PC-3 (cell line): ENCODE results near the gene PALD1.

Source experiments
- EZH2 ChIP-seq: fragments of 300-600 bp; sonication (generic); IDR thresholded peaks from one replicate; pipeline ENCODE4 v1.6.1; 2017; ENCODE audit warnings: antibody characterized with exemption, mild to moderate bottlenecking, low read length; ENCODE audit not compliant: unreplicated experiment
- EZH2phosphoT487 ChIP-seq: fragments of 300-600 bp; sonication (generic); IDR thresholded peaks from 2 replicates; pipeline ENCODE4 v1.6.1; 2018; ENCODE audit warnings: mild to moderate bottlenecking, antibody characterized with exemption, low read length, borderline replicate concordance
- TF ChIP-seq, protein P1 (sequence below): fragments of 300-600 bp; sonication (generic); conservative IDR thresholded peaks from 2 replicates; pipeline ENCODE4 v1.5.1; 2017; ENCODE audit warnings: antibody characterized with exemption, low read depth, mild to moderate bottlenecking, low read length

GRCh38 chr10:70568113-70568512, 89.5 kb downstream of the PALD1 start:
- TF ChIP-seq, protein P1, sequence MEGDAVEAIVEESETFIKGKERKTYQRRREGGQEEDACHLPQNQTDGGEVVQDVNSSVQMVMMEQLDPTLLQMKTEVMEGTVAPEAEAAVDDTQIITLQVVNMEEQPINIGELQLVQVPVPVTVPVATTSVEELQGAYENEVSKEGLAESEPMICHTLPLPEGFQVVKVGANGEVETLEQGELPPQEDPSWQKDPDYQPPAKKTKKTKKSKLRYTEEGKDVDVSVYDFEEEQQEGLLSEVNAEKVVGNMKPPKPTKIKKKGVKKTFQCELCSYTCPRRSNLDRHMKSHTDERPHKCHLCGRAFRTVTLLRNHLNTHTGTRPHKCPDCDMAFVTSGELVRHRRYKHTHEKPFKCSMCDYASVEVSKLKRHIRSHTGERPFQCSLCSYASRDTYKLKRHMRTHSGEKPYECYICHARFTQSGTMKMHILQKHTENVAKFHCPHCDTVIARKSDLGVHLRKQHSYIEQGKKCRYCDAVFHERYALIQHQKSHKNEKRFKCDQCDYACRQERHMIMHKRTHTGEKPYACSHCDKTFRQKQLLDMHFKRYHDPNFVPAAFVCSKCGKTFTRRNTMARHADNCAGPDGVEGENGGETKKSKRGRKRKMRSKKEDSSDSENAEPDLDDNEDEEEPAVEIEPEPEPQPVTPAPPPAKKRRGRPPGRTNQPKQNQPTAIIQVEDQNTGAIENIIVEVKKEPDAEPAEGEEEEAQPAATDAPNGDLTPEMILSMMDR: no peak
- TF ChIP-seq EZH2: no peak
- no peak for TF ChIP-seq EZH2phosphoT487
